IMR-90 (cell line): ENCODE measurements around the gene RSBN1. TPM values are rescaled to one million over a fixed set of nuclear protein-coding genes. Genes with fewer than 3 reads are reported as not detected.
A peak's percentile ranks its signal among the peaks of the same experiment; 100 is the strongest.

Experiments used
- ATAC-seq: fragments of 200-7000 bp; cut with Tn5 transposase; 2 replicates; pipeline ENCODE4 v1.9.1; 2020; ENCODE audit warnings: low read depth, mild to moderate bottlenecking, moderate library complexity
- BruUV-seq: library from RNA; stranded (reverse); fragments of 400-500 nt; replicated peaks from 2 replicates; lab custom pipeline; 2021; lab: Mats Ljungman, UMichigan
- CTCF ChIA-PET: fragments of 300-600 bp; formaldehyde crosslinking; extraction: SDS; loops from one replicate; lab custom pipeline; 2021; ENCODE audit warnings: antibody characterized with exemption; lab: Yijun Ruan, JAX
- POLR2A ChIA-PET: fragments of 300-600 bp; sonication (Branson Sonifier 250); formaldehyde crosslinking; loops from one replicate; lab custom pipeline; 2022; ENCODE audit warnings: antibody characterized with exemption; ENCODE audit not compliant: unreplicated experiment; lab: Charles Lee
- DNase-seq: peaks from one replicate; pipeline ENCODE4 v3.0.0; 2013
- H2AFZ ChIP-seq: replicated peaks from 2 replicates; pipeline ENCODE3; 2013; ENCODE audit warnings: low read length, mild to moderate bottlenecking; ENCODE audit not compliant: poor library complexity
- H2AK5ac ChIP-seq: 2 replicates; pipeline ENCODE4 v1.6.1; 2013; ENCODE audit warnings: low read depth, low read length, inconsistent platforms
- H2AK9ac ChIP-seq: replicated peaks from 2 replicates; pipeline ENCODE3; 2013; ENCODE audit warnings: mild to moderate bottlenecking, low read depth, low read length, moderate library complexity; ENCODE audit not compliant: poor library complexity
- H2BK120ac ChIP-seq: 2 replicates; pipeline ENCODE4 v1.6.1; 2013; ENCODE audit warnings: low read depth, low read length, inconsistent platforms
- H2BK15ac ChIP-seq: 3 replicates; pipeline ENCODE4 v1.6.1; 2013; ENCODE audit warnings: low read depth, low read length, inconsistent platforms
- H2BK20ac ChIP-seq: 2 replicates; pipeline ENCODE4 v1.6.1; 2013; ENCODE audit warnings: low read depth, mild to moderate bottlenecking, inconsistent platforms, low read length, moderate library complexity
- H2BK5ac ChIP-seq: 2 replicates; pipeline ENCODE4 v1.6.1; 2013; ENCODE audit warnings: mild to moderate bottlenecking, low read depth, low read length, inconsistent platforms; ENCODE audit not compliant: poor library complexity, severe bottlenecking
- H3K14ac ChIP-seq: replicated peaks from 2 replicates; pipeline ENCODE4 v1.6.1; 2013; ENCODE audit warnings: low read depth, low read length, inconsistent platforms
- H3K18ac ChIP-seq: 2 replicates; pipeline ENCODE4 v1.6.1; 2013; ENCODE audit warnings: low read depth, low read length, control low read depth
- H3K23ac ChIP-seq: 2 replicates; pipeline ENCODE4 v1.6.1; 2013; ENCODE audit warnings: low read depth, low read length, inconsistent platforms
- H3K27ac ChIP-seq: 2 replicates; pipeline ENCODE4 v1.5.1; 2013; ENCODE audit warnings: mild to moderate bottlenecking, control low read depth, low read length; ENCODE audit not compliant: insufficient read depth
- H3K27me3 ChIP-seq: 2 replicates; pipeline ENCODE4 v1.6.1; 2013; ENCODE audit warnings: low read length; ENCODE audit not compliant: control insufficient read depth, insufficient read depth
- H3K36me3 ChIP-seq: 2 replicates; pipeline ENCODE4 v1.6.1; 2013; ENCODE audit warnings: low read length, mixed read lengths; ENCODE audit not compliant: control insufficient read depth, insufficient read depth
- H3K4ac ChIP-seq: 2 replicates; pipeline ENCODE4 v1.6.1; 2013; ENCODE audit warnings: low read depth, low read length, inconsistent platforms
- H3K4me1 ChIP-seq: 2 replicates; pipeline ENCODE4 v1.6.1; 2013; ENCODE audit warnings: low read length, mixed read lengths; ENCODE audit not compliant: control insufficient read depth, insufficient read depth
- H3K4me2 ChIP-seq: 2 replicates; pipeline ENCODE4 v1.6.1; 2013; ENCODE audit warnings: low read depth, mild to moderate bottlenecking, control low read depth, low read length, moderate library complexity
- H3K4me3 ChIP-seq: 2 replicates; pipeline ENCODE4 v1.5.1; 2013; ENCODE audit warnings: low read depth, mild to moderate bottlenecking, control low read depth, low read length, moderate library complexity; ENCODE audit not compliant: insufficient read depth
- H3K56ac ChIP-seq: 2 replicates; pipeline ENCODE4 v1.6.1; 2013; ENCODE audit warnings: low read length, inconsistent platforms; ENCODE audit not compliant: insufficient read depth; ENCODE audit errors: extremely low read depth
- H3K79me1 ChIP-seq, 2 experiments: 2 replicates each; pipeline ENCODE4 v1.6.1; 2013; ENCODE audit warnings: low read length in 2 of 2, inconsistent platforms in 1 of 2, low read depth in 1 of 2
- H3K9ac ChIP-seq: 2 replicates; pipeline ENCODE4 v1.6.1; 2013; ENCODE audit warnings: low read depth, low read length, control low read depth
- H3K9me1 ChIP-seq: 2 replicates; pipeline ENCODE4 v1.6.1; 2013; ENCODE audit warnings: low read length, inconsistent platforms; ENCODE audit not compliant: insufficient read depth
- H3K9me3 ChIP-seq: 2 replicates; pipeline ENCODE4 v1.6.1; 2013; ENCODE audit warnings: low read length; ENCODE audit not compliant: control insufficient read depth, insufficient read depth
- H4K20me1 ChIP-seq: 2 replicates; pipeline ENCODE4 v1.6.1; 2013; ENCODE audit warnings: low read length, inconsistent platforms; ENCODE audit not compliant: insufficient read depth
- H4K5ac ChIP-seq: 2 replicates; pipeline ENCODE4 v1.6.1; 2013; ENCODE audit warnings: mild to moderate bottlenecking, low read depth, low read length, control low read depth
- H4K8ac ChIP-seq, 2 experiments: 2 replicates each; pipeline ENCODE4 v1.6.1; 2013; ENCODE audit warnings: low read depth in 2 of 2, low read length in 2 of 2, control low read depth in 1 of 2, inconsistent platforms in 1 of 2
- H4K91ac ChIP-seq: 2 replicates; pipeline ENCODE4 v1.6.1; 2013; ENCODE audit warnings: low read depth, low read length, inconsistent platforms; ENCODE audit not compliant: insufficient read depth
- MAZ ChIP-seq: IDR thresholded peaks from 2 replicates; pipeline ENCODE4 v1.6.1; 2012; ENCODE audit warnings: low read depth, mild to moderate bottlenecking, low read length, improper control_type of control experiment, moderate library complexity, borderline replicate concordance
- MXI1 ChIP-seq: IDR thresholded peaks from 2 replicates; pipeline ENCODE4 v1.6.1; 2012; ENCODE audit warnings: low read depth, mild to moderate bottlenecking, low read length, moderate library complexity, borderline replicate concordance
- RCOR1 ChIP-seq: IDR thresholded peaks from 2 replicates; pipeline ENCODE4 v1.6.1; 2012; ENCODE audit warnings: mild to moderate bottlenecking, low read length, improper control_type of control experiment; ENCODE audit not compliant: insufficient replicate concordance
- WGBS, 2 experiments: methylation state at CpG; one replicate each; pipeline versions ENCODE4 v1.1.5 to v1.1.7; 2013; ENCODE audit warnings: missing lambda C conversion rate in 2 of 2; ENCODE audit not compliant: insufficient read length in 1 of 2; ENCODE audit errors: extremely low coverage in 2 of 2; 5-methylcytosine and 5-hydroxymethylcytosine counted together
- dilution Hi-C: fragments of 300-500 bp; cut with HindIII; formaldehyde crosslinking; loops from one replicate; pipeline ENCODE4 v1.14.3; 2018; ENCODE audit warnings: low sequenced_read_pairs; ENCODE audit not compliant: unreplicated experiment
- in situ Hi-C: fragments of 300-500 bp; cut with MboI; formaldehyde crosslinking; loops from 3 replicates; pipeline ENCODE4 v1.14.3; 2019; ENCODE audit warnings: low sequenced_read_pairs, inconsistent platforms, mixed read lengths
- intact Hi-C: fragments of 100-400 bp; cut with micrococcal nuclease; formaldehyde crosslinking; loops from 2 replicates; pipeline ENCODE4 v1.10.0; 2022
- polyA plus RNA-seq, 3 experiments: library from polyadenylated mRNA; depleted of rRNA; stranded (reverse); fragments of >200 nt; gene quantifications; 2 replicates each; pipeline ENCODE4 v1.2.3, GENCODE V29; 2012; ENCODE audit warnings: low replicate concordance in 1 of 3
- total RNA-seq: library from RNA; depleted of rRNA; stranded (reverse); fragments of >200 nt; gene quantifications from 2 replicates; pipeline ENCODE4 v1.2.3, GENCODE V29; 2012
- TF ChIP-seq, protein P1 (sequence below): conservative IDR thresholded peaks from 2 replicates; pipeline ENCODE4 v1.5.1; 2012; ENCODE audit warnings: mild to moderate bottlenecking, low read depth, low read length, improper control_type of control experiment

Gene RSBN1
- total and polyA plus RNA-seq, 2 of the 4 experiments (the other 2 are of a cell fraction), result 5.3 to 11.7 TPM

DNA sequence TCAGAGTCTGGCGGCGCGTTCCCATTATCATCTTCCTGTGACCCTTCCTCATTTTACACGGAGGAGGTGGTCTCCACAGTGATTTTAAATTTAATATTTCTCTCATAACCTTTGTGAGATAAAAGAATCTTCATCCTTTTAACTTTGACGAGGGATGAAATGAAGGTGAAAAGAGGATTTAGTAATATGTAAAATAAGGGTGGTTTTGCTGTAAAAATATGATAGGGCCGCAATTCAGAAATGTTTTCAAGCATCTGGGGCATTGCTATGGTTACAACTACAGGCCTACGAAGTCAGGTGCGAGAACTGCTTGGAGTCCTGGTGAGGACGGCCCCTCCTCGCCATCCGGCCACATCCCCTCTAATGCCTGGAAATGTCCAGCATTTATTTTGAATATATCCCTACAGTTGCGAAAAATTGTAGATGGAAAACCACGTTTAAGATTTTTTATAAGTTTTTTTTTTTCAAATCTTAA lies 422 bp upstream of the RSBN1 start (continued):
- TF ChIP-seq MAZ, result no peak

DNA sequence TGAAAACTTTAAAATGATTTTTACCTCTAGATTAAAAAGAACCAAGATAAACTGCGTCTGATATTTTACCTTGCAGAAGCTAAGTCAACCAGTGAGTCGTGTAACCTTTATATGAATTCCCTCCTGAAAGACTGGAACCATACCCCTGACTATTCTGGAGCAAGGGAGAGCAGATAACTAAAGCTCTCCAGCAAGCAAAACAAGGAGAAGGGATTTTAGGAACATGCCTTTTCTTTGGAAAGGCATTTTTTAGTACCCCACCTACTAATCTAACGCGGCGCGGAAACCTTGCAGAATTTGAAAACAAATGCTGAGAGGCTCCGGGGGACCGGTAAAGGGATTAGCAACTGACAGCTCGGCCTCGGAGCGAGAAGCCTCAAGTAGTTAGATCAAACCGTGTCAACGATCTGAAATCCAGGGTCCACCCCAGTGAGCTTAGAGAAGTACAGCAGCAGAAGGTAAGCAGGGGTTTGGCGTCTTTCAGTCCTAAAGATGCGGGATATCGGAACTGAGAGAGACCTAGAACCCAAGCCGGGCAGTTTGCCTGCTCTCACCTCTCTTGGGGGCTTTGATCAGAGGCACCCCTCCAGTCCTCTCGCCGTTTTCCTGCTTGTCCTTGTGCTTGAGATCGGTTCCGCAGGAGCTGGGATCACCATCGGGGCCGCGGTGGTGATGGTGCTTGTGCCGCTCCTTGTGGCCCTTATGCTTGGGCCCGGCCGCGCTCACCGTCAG lies 954 bp downstream of the RSBN1 start:
- BruUV-seq, result no TSS peak
- H2AK5ac ChIP-seq, result peak overlapping the region; percentile 50; the same call in 1 of the 2 replicates
- ATAC-seq, result peak; percentile 30
- peak overlapping the region; percentile 92 for H2AFZ ChIP-seq
- peak overlapping the region; percentile 92 for H2AK9ac ChIP-seq
- H2BK120ac ChIP-seq, result 0 out of 2 replicates have a peak overlapping the region, but pooled peaks have one; percentile 4
- peak; percentile 22 for DNase-seq
- no peaks in the 10 kb centered on the region for H3K27me3 ChIP-seq
- H3K9ac ChIP-seq, result peak overlapping the region; percentile 94
- ChIA-PET POLR2A (interaction anchor here (0.8 kb wide), 2 partner anchors 52 to 116 kb away, joined by 3 to 4 read pairs; partner anchors contain the start of gene PHTF1), CTCF (no interaction called here)
- H4K91ac ChIP-seq, result peak overlapping the region; percentile 62
- peak overlapping the region; percentile 79 for H3K56ac ChIP-seq
- H4K5ac ChIP-seq, result no peak overlapping the region; the same call in 1 of the 2 replicates
- H4K8ac ChIP-seq, result peak overlapping the region in 1 of 2 experiments; percentile 17; a peak in 1 of 4 replicates
- H3K79me1 ChIP-seq, result peaks cover 0 to 34% of the 10 kb centered on the region in 2 experiments; a peak in 2 of 4 replicates
- H3K14ac ChIP-seq, result peak overlapping the region; percentile 92
- no peaks in the 10 kb centered on the region for H3K9me1 ChIP-seq
- WGBS, 2 experiments, result 0% methylated on average over 2 of the region's 29 CpGs; no CpG with 5 or more reads in 1 of the 2 experiments
- no peak overlapping the region for H2BK20ac ChIP-seq
- peak overlapping the region; percentile 83 for H3K4ac ChIP-seq
- peaks cover 4% of the 10 kb centered on the region for H3K4me1 ChIP-seq
- no peak for TF ChIP-seq MXI1
- TF ChIP-seq RCOR1, result no peak
- TF ChIP-seq, protein P1, sequence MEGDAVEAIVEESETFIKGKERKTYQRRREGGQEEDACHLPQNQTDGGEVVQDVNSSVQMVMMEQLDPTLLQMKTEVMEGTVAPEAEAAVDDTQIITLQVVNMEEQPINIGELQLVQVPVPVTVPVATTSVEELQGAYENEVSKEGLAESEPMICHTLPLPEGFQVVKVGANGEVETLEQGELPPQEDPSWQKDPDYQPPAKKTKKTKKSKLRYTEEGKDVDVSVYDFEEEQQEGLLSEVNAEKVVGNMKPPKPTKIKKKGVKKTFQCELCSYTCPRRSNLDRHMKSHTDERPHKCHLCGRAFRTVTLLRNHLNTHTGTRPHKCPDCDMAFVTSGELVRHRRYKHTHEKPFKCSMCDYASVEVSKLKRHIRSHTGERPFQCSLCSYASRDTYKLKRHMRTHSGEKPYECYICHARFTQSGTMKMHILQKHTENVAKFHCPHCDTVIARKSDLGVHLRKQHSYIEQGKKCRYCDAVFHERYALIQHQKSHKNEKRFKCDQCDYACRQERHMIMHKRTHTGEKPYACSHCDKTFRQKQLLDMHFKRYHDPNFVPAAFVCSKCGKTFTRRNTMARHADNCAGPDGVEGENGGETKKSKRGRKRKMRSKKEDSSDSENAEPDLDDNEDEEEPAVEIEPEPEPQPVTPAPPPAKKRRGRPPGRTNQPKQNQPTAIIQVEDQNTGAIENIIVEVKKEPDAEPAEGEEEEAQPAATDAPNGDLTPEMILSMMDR, result no peak
- H3K9me3 ChIP-seq, result no peaks in the 10 kb centered on the region
- 0 out of 3 replicates have a peak overlapping the region, but pooled peaks have one; percentile 40 for H2BK15ac ChIP-seq
- H3K36me3 ChIP-seq, result no peaks in the 10 kb centered on the region
- H3K27ac ChIP-seq, result peak overlapping the region; percentile 58
- H3K18ac ChIP-seq, result no peak overlapping the region
- in situ Hi-C loops, result no loop called here
- intact Hi-C loops, result loop anchor here (10.0 kb wide), 1 partner anchor 417 kb away; the partner anchor contains the start of gene MAGI3
- peak overlapping the region; percentile 97 for H3K4me3 ChIP-seq
- peak overlapping the region; percentile 92 for H3K4me2 ChIP-seq
- H4K20me1 ChIP-seq, result peaks cover 27% of the 10 kb centered on the region; the same call in 1 of the 2 replicates
- dilution Hi-C loops, result no loop called here
- H3K23ac ChIP-seq, result peak overlapping the region; percentile 89
- peak overlapping the region; percentile 72 for H2BK5ac ChIP-seq
